Activated naive CD4-positive, alpha-beta T cell treated with anti-CD3 and anti-CD28 coated beads, Interleukin-2, amount 50 U/mL, for 72 hours (primary cell): ENCODE measurements around the gene HNRNPK. TPM values are rescaled to one million over a fixed set of nuclear protein-coding genes. Genes with fewer than 3 reads are reported as not detected.

Experiments
- ATAC-seq, 2 donors: fragments of 150-1000 bp; cut with Tn5 transposase; 2 replicates each; pipeline ENCODE4 v1.10.0; 2021; ENCODE audit warnings: mild to moderate bottlenecking in 2 of 2, moderate library complexity in 2 of 2
- DNase-seq, 2 donors: peaks; one replicate each; pipeline ENCODE4 v3.0.0; 2021 to 2022; ENCODE audit warnings: low spot score in 2 of 2
- H3K27ac Mint-ChIP-seq, 2 donors: one replicate each; pipeline ENCODE4 v1.8.0; 2022; ENCODE audit warnings: mild to moderate bottlenecking in 2 of 2, mixed read lengths in 2 of 2
- H3K36me3 Mint-ChIP-seq, 2 donors: one replicate each; pipeline ENCODE4 v1.8.0; 2022; ENCODE audit warnings: mixed read lengths in 2 of 2
- H3K9me3 Mint-ChIP-seq, 2 donors: one replicate each; pipeline ENCODE4 v1.8.0; 2022; ENCODE audit warnings: mixed read lengths in 2 of 2
- total RNA-seq, 2 donors: library from RNA; stranded (reverse); gene quantifications; one replicate each; pipeline ENCODE4 v1.2.3, GENCODE V29; 2022

Gene HNRNPK
- total RNA-seq, 2 donors from 2014 or later, result 568 to 788 TPM

DNA sequence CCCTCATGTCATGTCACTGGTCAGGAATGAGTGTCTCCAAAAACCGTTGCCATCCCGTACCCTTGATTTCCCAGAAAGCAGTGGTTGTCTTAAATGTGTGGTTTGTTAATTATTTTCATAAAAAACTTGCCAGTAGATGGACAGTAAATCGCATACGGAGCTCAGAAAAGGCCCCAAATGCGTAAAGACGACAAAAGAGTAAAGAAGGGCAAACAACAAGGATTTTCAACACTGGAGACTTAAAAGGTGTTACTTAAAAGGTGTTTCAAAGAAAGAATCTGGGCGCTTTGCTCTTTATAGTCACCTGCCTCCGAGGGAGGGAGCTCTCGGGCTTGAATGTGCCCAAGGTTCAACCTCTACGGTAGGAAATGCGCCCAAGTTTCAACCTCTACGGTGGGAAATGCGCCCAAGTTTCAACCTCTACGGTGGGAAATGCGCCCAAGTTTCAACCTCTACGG lies 59.5 kb downstream of the HNRNPK start:
- H3K27ac Mint-ChIP-seq, result peak overlapping the region; percentile 94 to 97
- DNase-seq (no peak), ATAC-seq (peak in 1 of 2 donors; percentile 17)
- H3K9me3 Mint-ChIP-seq, result no peaks in the 10 kb centered on the region
- no peaks in the 10 kb centered on the region for H3K36me3 Mint-ChIP-seq

DNA sequence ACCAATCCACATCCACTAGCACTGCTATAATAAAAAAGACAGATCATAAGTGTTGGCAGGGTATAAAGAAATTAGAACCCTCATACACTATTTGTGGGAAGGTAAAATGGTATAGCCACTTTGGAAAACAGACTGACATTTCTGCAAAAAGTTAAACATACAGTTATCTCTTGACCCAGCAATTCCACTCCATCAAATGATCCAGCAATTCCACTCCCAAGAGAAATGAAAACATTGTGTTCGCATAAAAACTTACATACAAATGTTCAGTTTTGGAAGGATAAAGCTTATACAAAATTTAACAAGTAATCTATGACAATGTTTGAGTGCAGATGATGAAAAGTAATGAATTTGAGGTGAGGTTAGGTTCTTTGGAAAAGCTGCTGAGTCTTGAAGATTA lies 60.9 kb downstream of the HNRNPK start:
- Mint-ChIP-seq H3K27ac (no peak overlapping the region), H3K9me3 (no peaks in the 10 kb centered on the region), H3K36me3 (no peaks in the 10 kb centered on the region)
- no peak for ATAC-seq
- no peak for DNase-seq

Other genes starting within 250 kb of the HNRNPK start
- 1 to 10 TPM; 4.3 to 7.7 TPM for gene GKAP1, start 162.4 kb downstream of the HNRNPK start, total RNA-seq
- gene KIF27, start 58.8 kb downstream of the HNRNPK start, total RNA-seq, result 1 to 10 TPM; 4.7 to 4.9 TPM
- gene RMI1, start 590 bp upstream of the HNRNPK start, total RNA-seq, result 10 to 100 TPM; 16.0 to 26.7 TPM